Upper lobe of left lung (tissue), 4 donors: Measurements from ENCODE around the gene PPP3R1.

Source experiments
- POLR2A ChIP-seq, 4 donors: fragments of 450-650 bp; IDR thresholded peaks; one replicate each; pipeline ENCODE4 v1.5.1; 2016 to 2017; ENCODE audit warnings: antibody characterized with exemption in 4 of 4, mild to moderate bottlenecking in 2 of 4
- POLR2AphosphoS5 ChIP-seq, 2 donors: sonication (generic); formaldehyde crosslinking; IDR thresholded peaks; one replicate each; pipeline ENCODE4 v1.5.1; 2017; ENCODE audit warnings: antibody characterized with exemption in 2 of 2
- TF ChIP-seq, protein P1 (sequence below), 6 experiments: fragments of 450-650 bp in 4 of 6; fragments of 200-600 bp in 2 of 6; sonication (generic) in 2 of 6; IDR thresholded peaks; one replicate each; pipeline ENCODE4 v1.5.1; 2016 to 2019; ENCODE audit warnings: antibody characterized with exemption in 6 of 6

DNA sequence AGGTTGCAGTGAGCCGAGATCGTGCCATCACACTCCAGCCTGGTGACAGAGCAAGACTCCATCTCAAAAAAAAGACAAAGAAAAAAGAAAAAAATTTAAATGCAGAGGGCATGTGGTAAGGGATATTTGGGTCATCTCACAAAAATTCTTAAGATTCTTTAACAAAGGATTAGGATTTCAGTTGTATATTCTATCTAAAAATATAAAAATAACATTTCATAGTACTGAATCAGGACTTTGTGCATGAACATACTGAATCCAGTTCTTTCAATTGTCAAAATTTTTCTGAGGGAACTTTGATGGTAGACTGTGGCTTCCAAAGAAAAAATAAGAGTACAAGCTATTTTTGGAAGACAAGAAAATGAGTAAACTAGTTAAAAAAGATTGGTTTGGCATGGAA is 6.5 kb upstream of the PPP3R1 start:
- no peak for TF ChIP-seq POLR2AphosphoS5 (IDR thresholded peaks at IDR 0.05)
- TF ChIP-seq, protein P1, sequence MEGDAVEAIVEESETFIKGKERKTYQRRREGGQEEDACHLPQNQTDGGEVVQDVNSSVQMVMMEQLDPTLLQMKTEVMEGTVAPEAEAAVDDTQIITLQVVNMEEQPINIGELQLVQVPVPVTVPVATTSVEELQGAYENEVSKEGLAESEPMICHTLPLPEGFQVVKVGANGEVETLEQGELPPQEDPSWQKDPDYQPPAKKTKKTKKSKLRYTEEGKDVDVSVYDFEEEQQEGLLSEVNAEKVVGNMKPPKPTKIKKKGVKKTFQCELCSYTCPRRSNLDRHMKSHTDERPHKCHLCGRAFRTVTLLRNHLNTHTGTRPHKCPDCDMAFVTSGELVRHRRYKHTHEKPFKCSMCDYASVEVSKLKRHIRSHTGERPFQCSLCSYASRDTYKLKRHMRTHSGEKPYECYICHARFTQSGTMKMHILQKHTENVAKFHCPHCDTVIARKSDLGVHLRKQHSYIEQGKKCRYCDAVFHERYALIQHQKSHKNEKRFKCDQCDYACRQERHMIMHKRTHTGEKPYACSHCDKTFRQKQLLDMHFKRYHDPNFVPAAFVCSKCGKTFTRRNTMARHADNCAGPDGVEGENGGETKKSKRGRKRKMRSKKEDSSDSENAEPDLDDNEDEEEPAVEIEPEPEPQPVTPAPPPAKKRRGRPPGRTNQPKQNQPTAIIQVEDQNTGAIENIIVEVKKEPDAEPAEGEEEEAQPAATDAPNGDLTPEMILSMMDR (IDR thresholded peaks at IDR 0.05), result no peak
- TF ChIP-seq POLR2A (IDR thresholded peaks at IDR 0.05), result no peak
